CD4-positive, alpha-beta T cell treated with Interleukin-15 for 4 hours (primary cell): ENCODE results near the gene MED26.
A peak's percentile ranks its signal among the peaks of the same experiment; 100 is the strongest.

ENCODE experiments used
- DNase-seq: peaks from one replicate; pipeline ENCODE4 v3.0.0-alpha.2; 2020; ENCODE audit warnings: low spot score

The MED26 gene

GRCh38 chr19:16540948-16541347 lies 87.1 kb downstream of the MED26 start:
- no peak for DNase-seq

GRCh38 chr19:16537111-16537510 lies 90.9 kb downstream of the MED26 start:
- DNase-seq = no peak

DNA sequence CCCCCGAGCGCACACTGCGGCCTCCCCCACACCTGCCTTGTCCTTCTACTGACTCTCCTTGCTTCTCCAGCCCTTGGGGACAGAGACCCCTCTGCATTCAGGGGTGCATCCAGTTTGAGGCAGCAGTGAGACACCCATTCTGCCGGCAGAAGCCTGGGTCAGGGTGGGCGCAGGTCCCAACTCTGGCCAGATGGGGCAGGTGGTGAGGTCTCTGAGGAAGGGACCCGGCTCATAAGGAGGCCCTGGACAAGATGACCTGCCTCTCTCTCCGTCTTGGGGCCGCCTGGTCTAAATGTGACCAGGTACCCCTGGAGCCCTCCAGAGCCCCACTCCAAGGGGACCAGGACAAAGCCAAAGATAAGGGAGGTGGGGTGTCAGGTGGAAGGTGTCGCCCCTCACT lies 91.9 kb downstream of the MED26 start:
- no peak for DNase-seq

DNA sequence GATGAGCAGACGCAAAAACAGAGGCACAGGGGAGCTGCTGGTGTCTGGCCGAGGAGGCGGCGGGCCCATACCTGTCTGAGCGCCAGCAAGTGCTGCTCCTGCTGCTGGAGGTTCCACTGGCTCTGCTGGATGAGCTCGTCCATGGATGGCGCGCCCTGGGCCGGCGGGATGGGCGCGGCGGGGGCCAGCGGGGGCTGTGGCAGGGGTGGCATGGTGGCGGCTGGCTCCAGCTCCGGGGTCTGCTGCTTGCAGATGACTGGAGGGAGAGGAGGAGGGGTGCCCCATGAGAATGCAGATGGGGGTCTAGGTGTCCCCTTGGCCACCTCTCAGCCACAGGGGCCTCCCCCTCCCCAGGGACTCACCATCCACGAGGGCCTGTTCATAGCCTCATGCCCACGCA lies 92.6 kb downstream of the MED26 start:
- no peak for DNase-seq

DNA sequence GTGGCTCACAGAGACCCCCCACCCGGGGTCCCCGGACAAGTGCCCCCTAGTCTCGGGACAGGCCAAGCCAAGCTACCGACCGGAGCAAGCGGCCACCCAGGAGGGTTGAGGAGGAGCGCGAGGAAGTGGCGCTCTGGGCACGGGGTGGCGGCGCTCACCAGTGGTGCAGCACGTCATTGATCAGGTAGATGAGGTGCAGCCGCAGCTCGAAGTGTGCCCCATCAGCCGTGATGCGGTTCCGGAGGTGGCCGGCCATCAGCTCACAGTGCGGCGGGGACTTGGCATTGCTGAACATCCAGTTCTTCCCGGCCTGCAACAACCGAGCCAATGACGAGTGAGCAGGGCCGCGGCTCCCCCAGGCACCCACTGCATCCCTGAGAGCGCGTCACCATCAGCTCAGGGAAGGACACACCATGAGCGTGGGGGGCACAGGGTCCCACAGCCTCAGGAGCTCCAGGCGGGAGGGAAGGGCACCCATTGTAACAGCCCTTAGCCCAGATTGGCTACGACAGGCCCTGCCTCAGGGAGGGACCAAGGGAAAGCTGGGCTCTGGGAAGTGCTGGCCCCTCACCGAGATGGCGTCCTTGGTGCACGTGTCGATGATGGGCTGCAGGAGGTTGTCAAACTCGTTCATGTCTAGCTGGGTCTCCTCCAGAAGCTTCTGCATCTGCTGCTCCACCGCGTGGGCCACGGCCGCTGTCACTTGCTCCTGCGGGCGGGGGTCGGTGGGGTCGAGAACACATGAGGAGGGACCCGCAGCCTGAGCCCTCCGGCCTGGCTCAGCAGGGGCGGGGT lies 95.4 kb downstream of the MED26 start:
- DNase-seq = no peak

DNA sequence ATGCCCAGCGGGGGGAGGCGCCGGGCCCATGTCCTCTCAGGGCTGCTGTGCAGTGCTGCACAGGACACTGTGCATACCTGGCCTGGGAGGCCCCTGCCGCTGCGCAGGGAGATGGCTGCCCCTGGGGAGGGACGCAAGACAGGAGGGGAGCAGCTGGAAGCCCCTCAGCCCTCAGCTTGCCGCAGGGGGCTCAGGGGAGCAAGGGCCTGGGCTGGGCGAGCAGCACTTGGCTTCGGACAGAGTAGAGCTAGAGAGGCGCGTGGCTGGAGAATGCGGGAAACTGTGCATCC lies 96.7 kb downstream of the MED26 start:
- DNase-seq = no peak

DNA sequence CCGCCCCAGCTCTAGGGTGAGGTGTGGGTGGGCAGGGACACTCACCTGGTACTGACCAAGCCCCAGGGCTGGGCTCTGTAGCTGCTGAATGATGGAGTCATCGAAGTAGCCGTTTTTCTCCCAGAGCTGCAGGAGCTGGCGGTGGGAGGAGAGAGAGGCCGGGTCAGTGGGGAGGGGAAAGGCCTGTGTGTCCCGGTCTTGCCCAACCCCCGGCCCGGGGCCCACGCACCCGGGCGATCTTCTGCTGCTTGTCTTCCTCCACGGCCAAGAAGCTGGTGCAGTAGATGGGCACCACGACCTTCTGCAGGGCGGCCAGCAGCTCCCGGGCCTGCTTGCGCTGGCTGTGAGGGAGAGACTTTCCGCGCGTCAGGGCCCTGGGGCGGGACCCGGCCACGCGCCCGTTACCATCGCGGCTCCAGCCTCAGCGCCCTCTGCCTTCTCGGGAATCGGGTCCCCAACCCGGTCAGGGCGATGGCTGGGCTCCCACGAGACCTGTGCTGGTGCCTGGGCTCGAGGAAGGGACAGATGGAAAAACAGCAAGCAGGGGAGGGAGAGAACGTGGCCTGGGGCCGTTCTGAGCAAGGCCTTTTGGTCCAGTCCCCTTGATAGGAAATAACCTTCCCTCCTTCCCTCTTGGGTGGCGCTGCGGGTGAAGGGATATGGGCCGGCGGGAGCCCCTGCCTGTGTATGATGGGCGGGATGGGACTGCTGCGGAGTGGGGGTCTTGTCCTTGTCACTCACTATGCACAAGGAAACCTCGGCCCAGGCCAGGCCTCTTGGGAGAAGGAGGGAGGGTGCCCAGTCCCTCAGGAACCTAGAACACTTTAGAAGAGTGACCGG lies 97.2 kb downstream of the MED26 start:
- DNase-seq = no peak

DNA sequence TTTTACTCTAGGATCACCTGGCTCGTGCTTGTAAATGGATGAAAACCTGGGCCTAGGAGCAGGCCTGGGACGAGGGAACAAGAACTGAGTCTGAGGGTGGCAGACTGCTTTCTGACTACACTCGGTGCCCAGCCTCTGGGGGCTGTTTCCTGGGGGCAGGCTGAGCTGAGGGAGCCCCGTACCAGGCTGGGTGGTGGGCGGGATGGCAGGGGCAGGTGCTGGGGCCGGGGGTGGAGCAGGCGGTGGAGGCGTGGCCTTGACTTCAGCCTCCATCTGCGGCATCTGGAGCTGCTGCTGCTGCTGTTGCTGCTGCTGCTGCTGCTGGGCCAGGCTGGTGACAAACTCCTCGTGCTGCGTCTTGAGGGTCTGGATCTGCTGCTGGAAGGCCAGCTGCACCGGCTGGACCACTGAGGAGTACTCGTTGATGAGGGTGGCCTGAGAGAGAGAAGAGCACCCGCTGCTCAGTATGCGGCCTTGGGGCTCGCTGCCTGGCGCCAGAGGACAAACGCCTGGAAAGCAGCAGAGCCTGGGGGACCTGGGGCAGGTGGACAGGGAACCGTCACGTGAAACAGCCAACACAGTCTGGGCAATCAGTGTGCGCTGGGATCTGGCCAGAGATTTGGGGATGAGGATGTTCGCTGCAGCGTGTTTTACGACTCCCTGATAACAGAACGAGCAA lies 98.4 kb downstream of the MED26 start:
- no peak for DNase-seq

- DNase-seq = peak; percentile 45
These were observed 100.0 kb downstream of the MED26 start for GRCh38 chr19:16527971-16528521.

- no peak for DNase-seq
These were observed 100.6 kb downstream of the MED26 start for GRCh38 chr19:16527334-16527935.

- DNase-seq = no peak
These were observed 102.1 kb downstream of the MED26 start for GRCh38 chr19:16525751-16526481.

GRCh38 chr19:16524991-16525734 lies 102.8 kb downstream of the MED26 start:
- DNase-seq = no peak
